Panc1 (cell line): ENCODE data around the gene CACNA1E.

ENCODE experiments used
- CTCF ChIP-seq: fragments of 450-650 bp; IDR thresholded peaks from 2 replicates; pipeline ENCODE4 v1.5.1; 2017; ENCODE audit warnings: mild to moderate bottlenecking
- POLR2AphosphoS5 ChIP-seq: IDR thresholded peaks from 2 replicates; pipeline ENCODE4 v1.6.1; 2012; ENCODE audit warnings: mild to moderate bottlenecking, low read depth, low read length, moderate library complexity

DNA sequence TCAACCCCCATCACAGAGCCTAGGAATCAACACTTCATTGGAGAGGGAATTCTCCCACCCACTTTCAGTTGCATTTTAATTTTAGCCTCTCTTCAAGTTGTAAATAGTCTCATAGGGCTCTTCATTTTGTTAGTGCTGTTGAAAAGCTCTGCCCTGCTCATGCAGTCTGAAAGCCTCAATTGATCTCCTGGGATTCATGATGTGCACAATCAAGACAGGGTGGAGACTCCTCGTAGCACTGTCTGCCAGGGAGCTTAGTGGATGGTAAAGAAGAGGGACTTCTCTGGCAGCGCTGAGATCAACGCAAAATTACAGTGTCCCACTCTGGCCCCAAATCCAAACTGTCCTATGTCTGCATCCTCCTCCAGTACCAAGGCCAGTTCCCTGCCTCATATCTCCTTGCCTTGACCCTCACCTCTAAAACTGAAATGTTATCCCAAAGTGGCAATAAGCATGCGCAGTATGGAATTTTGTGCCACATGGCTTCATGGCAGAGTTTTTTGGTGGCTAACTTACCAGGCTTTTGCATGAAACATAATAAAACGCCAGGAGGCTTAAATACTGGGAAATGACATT lies 282.2 kb downstream of the CACNA1E start:
- no peak for TF ChIP-seq CTCF
- TF ChIP-seq POLR2AphosphoS5: no peak
